HG03280 (cell line): Measurements from ENCODE around the gene CDC45.
"Not testable (repeated sequence)": the region's sequence is repeated elsewhere in the genome, so short reads cannot be mapped to it uniquely, and the experiment has no call there.

Experiments used
- ATAC-seq: cut with Tn5 transposase; IDR thresholded peaks from one replicate; pipeline ENCODE4 v1.9.1; 2021; ENCODE audit warnings: mild to moderate bottlenecking, moderate library complexity; ENCODE audit not compliant: unreplicated experiment

CDC45 gene

GRCh38 chr22:19479355-19480172 lies at the start of gene CDC45:
Gene CDC45, plus strand, starts transcription at chr22:19479920. Its CDS starts 49 bp downstream, at chr22:19479969.
- ATAC-seq, result peak; percentile 87

GRCh38 chr22:19429950-19430889 lies 49.5 kb upstream of the CDC45 start:
- ATAC-seq, result no peak

- peak; percentile 5 for ATAC-seq
Measured at GRCh38 chr22:19430890-19431541, 48.7 kb upstream of the CDC45 start.

GRCh38 chr22:19431649-19432132 lies 48.0 kb upstream of the CDC45 start, which contains the start of gene HIRA:
Gene HIRA, minus strand, starts transcription at chr22:19431733. Its CDS starts 257 bp downstream, at chr22:19431476.
- peak; percentile 48 for ATAC-seq

- ATAC-seq, result peak; percentile 74
Measured at GRCh38 chr22:19432133-19432851, 47.4 kb upstream of the CDC45 start, which contains the start of gene MRPL40. Gene MRPL40, plus strand, starts transcription at chr22:19432545. Its CDS starts 10 bp downstream, at chr22:19432555.

- ATAC-seq, result no peak
Measured at GRCh38 chr22:19434401-19434800, 45.3 kb upstream of the CDC45 start.

- no peak for ATAC-seq
Measured at GRCh38 chr22:19434829-19435580, 44.7 kb upstream of the CDC45 start.

GRCh38 chr22:19436444-19437161 lies 43.1 kb upstream of the CDC45 start:
- ATAC-seq, result not testable (repeated sequence)

GRCh38 chr22:19438298-19438697 lies 41.4 kb upstream of the CDC45 start:
- no peak for ATAC-seq

GRCh38 chr22:19440411-19441195 lies 39.1 kb upstream of the CDC45 start:
- no peak for ATAC-seq

GRCh38 chr22:19442166-19442565 lies 37.6 kb upstream of the CDC45 start:
- ATAC-seq, result no peak

GRCh38 chr22:19443544-19444211 lies 36.0 kb upstream of the CDC45 start:
- ATAC-seq, result no peak

GRCh38 chr22:19445279-19445982 lies 34.3 kb upstream of the CDC45 start:
- not testable (repeated sequence) for ATAC-seq

- ATAC-seq, result no peak
Measured at GRCh38 chr22:19446603-19447329, 33.0 kb upstream of the CDC45 start.

GRCh38 chr22:19447330-19448075 lies 32.2 kb upstream of the CDC45 start, which contains the start of gene C22orf39:
Gene C22orf39, minus strand, starts transcription at chr22:19447711. Its CDS starts 23 bp downstream, at chr22:19447688.
- ATAC-seq, result peak; percentile 85
